Activated CD4-positive, alpha-beta memory T cell treated with anti-CD3 and anti-CD28 coated beads, Interleukin-2, amount 10 ng/mL, durations not matched to agents 7 days and 5 days (primary cell): ENCODE measurements around the gene OTOP2. TPM values are rescaled to one million over a fixed set of nuclear protein-coding genes. Genes with fewer than 3 reads are reported as not detected.
"Not testable (repeated sequence)": the region's sequence is repeated elsewhere in the genome, so short reads cannot be mapped to it uniquely, and the experiment has no call there.

ENCODE experiments used
- CTCF ChIA-PET: fragments of 350-600 bp; sonication (Branson Sonifier 250); formaldehyde crosslinking; loops from one replicate; lab custom pipeline; 2021; ENCODE audit warnings: antibody characterized with exemption, inconsistent platforms; lab: Charles Lee
- POLR2A ChIA-PET: fragments of 350-600 bp; sonication (Branson Sonifier 250); formaldehyde crosslinking; loops from one replicate; lab custom pipeline; 2021; ENCODE audit warnings: antibody characterized with exemption; lab: Charles Lee
- DNase-seq: peaks from one replicate; pipeline ENCODE4 v3.0.0-alpha.2; 2020
- H3K27ac Mint-ChIP-seq: one replicate; pipeline ENCODE4 v1.8.0; 2021; ENCODE audit warnings: mild to moderate bottlenecking, mixed read lengths
- H3K27me3 Mint-ChIP-seq: one replicate; pipeline ENCODE4 v1.8.0; 2021; ENCODE audit warnings: mixed read lengths
- H3K36me3 Mint-ChIP-seq: one replicate; pipeline ENCODE4 v1.8.0; 2021; ENCODE audit warnings: low read depth, mixed read lengths
- H3K4me1 Mint-ChIP-seq: one replicate; pipeline ENCODE4 v1.8.0; 2021; ENCODE audit warnings: mixed read lengths
- H3K4me3 Mint-ChIP-seq: one replicate; pipeline ENCODE4 v1.8.0; 2021; ENCODE audit warnings: mild to moderate bottlenecking, mixed read lengths
- H3K9me3 Mint-ChIP-seq: one replicate; pipeline ENCODE4 v1.8.0; 2021; ENCODE audit warnings: mixed read lengths
- total RNA-seq, 2 experiments: library from RNA; stranded (reverse); gene quantifications; one replicate each; pipeline ENCODE4 v1.2.3, GENCODE V29; 2021

OTOP2 gene
- total RNA-seq, 2 experiments from 2014 or later, result not detected

GRCh38 chr17:74978240-74978639, 54.2 kb downstream of the OTOP2 start:
- peaks cover 13% of the 10 kb centered on the region for H3K4me1 Mint-ChIP-seq
- no peaks in the 10 kb centered on the region for H3K9me3 Mint-ChIP-seq
- H3K27me3 Mint-ChIP-seq, result peaks cover 30% of the 10 kb centered on the region
- CTCF ChIA-PET, result interaction anchor here (1.9 kb wide), 1 partner anchor 17 kb away, joined by 6 read pairs; no protein-coding TSS in a partner anchor
- DNase-seq, result no peak
- POLR2A ChIA-PET, result no interaction called here
- H3K4me3 Mint-ChIP-seq, result no peak overlapping the region
- no peak overlapping the region for H3K27ac Mint-ChIP-seq
- H3K36me3 Mint-ChIP-seq, result no peaks in the 10 kb centered on the region

- no peak for DNase-seq
- Mint-ChIP-seq H3K36me3 (no peaks in the 10 kb centered on the region), H3K9me3 (no peaks in the 10 kb centered on the region), H3K4me3 (no peak overlapping the region), H3K27ac (no peak overlapping the region), H3K4me1 (peaks cover 13% of the 10 kb centered on the region), H3K27me3 (peaks cover 31% of the 10 kb centered on the region)
- ChIA-PET POLR2A (no interaction called here), CTCF (interaction anchor here (0.6 to 1.1 kb wide), 3 partner anchors 32 to 235 kb away, joined by 3 read pairs; no protein-coding TSS in a partner anchor)
These were observed 55.5 kb downstream of the OTOP2 start for GRCh38 chr17:74979408-74980146.

DNA sequence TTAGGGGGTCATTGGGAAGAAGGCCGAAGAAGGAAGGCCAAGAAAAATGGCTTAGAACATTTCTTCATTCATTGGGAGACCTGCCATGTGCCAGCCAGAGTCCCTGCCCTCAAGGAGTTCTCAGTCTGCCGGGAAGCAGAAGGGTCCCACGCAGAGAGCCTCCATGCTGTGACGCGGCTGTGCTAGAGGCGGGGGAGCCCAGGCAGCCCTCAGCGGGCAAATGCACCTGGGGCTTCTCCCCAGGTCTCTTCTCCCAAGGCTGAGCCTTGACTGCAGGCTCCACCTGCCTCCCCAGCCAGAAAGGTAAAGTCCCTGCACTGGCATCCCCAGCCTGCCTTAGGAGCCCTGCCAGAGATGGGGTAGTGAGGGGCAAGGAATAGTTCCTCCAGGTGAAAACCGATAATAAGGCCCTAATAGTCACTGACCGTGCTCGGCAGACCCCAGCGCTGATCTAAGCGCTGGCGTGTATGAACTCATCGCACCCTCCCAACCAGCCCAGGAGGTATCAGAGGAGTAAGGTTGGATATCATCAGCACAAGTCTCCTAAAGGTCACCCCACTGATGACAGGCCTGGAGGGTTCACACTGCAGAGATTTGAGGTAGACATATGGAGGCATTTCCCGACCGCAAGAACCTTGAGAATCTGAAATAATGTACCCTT, 57.4 kb downstream of the OTOP2 start:
- ChIA-PET CTCF (interaction anchor here (0.8 kb wide), 1 partner anchor 20 kb away, joined by 4 read pairs; no protein-coding TSS in a partner anchor), POLR2A (interaction anchor here (1.1 kb wide), 1 partner anchor 32 kb away, joined by 4 read pairs; no protein-coding TSS in a partner anchor)
- H3K36me3 Mint-ChIP-seq, result no peaks in the 10 kb centered on the region
- peaks cover 15% of the 10 kb centered on the region for H3K4me1 Mint-ChIP-seq
- peaks cover 36% of the 10 kb centered on the region for H3K27me3 Mint-ChIP-seq
- DNase-seq, result no peak
- no peaks in the 10 kb centered on the region for H3K9me3 Mint-ChIP-seq
- peak overlapping the region; percentile 72 for H3K4me3 Mint-ChIP-seq
- peak overlapping the region; percentile 53 for H3K27ac Mint-ChIP-seq

GRCh38 chr17:74981979-74982662, 58.0 kb downstream of the OTOP2 start:
- POLR2A ChIA-PET, result interaction anchor here (1.1 kb wide), 1 partner anchor 12 kb away, joined by 3 read pairs; no protein-coding TSS in a partner anchor

GRCh38 chr17:74982663-74983313, 58.7 kb downstream of the OTOP2 start:
- CTCF ChIA-PET, result interaction anchor here (1.4 to 2.0 kb wide), 4 partner anchors 9 to 49 kb away, joined by 3 to 6 read pairs (median 4); partner anchors contain the start of gene MRPL58

More at GRCh38 chr17:74981979-74982662, 58.0 kb downstream of the OTOP2 start:
- no peaks in the 10 kb centered on the region for H3K36me3 Mint-ChIP-seq
- DNase-seq, result peak; percentile 84
- H3K27me3 Mint-ChIP-seq, result peaks cover 37% of the 10 kb centered on the region
- CTCF ChIA-PET, result interaction anchor here (1.4 to 2.0 kb wide), 3 partner anchors 8 to 30 kb away, joined by 4 to 6 read pairs (median 5); partner anchors contain the start of gene MRPL58
- H3K4me1 Mint-ChIP-seq, result peaks cover 22% of the 10 kb centered on the region
- peak overlapping the region; percentile 72 for H3K4me3 Mint-ChIP-seq
- H3K9me3 Mint-ChIP-seq, result no peaks in the 10 kb centered on the region
- H3K27ac Mint-ChIP-seq, result peak overlapping the region; percentile 53

More at GRCh38 chr17:74982663-74983313, 58.7 kb downstream of the OTOP2 start:
- Mint-ChIP-seq H3K4me3 (peak overlapping the region; percentile 27), H3K4me1 (peaks cover 24% of the 10 kb centered on the region), H3K27me3 (peaks cover 39% of the 10 kb centered on the region)
- not testable (repeated sequence) for H3K36me3 Mint-ChIP-seq, DNase-seq, H3K9me3 Mint-ChIP-seq, H3K27ac Mint-ChIP-seq
- POLR2A ChIA-PET, result interaction anchor here (0.6 to 1.4 kb wide), 4 partner anchors 9 to 29 kb away, joined by 3 to 4 read pairs (median 3); no protein-coding TSS in a partner anchor

Other genes starting within 250 kb of the OTOP2 start
- not detected for gene CD300LF, start 211.3 kb upstream of the OTOP2 start, total RNA-seq
- gene RAB37, start 187.0 kb upstream of the OTOP2 start, total RNA-seq, result 10 to 100 TPM; 56.1 to 58.5 TPM
- 100 to 1,000 TPM; 320 to 328 TPM for gene NHERF1, start 175.6 kb upstream of the OTOP2 start, total RNA-seq
- gene NAT9, start 147.9 kb upstream of the OTOP2 start, total RNA-seq, result 10 to 100 TPM; 32.1 to 32.3 TPM
- gene GRIN2C, start 64.4 kb upstream of the OTOP2 start, total RNA-seq, result under 1 TPM in 1 of 2 experiments, not detected in 1; 0.45 TPM
- 10 to 100 TPM; 22.9 to 24.0 TPM for gene FDXR, start 51.3 kb upstream of the OTOP2 start, total RNA-seq
- gene FADS6, start 30.6 kb upstream of the OTOP2 start, total RNA-seq, result not detected
- not detected for gene USH1G, start 1.0 kb upstream of the OTOP2 start, total RNA-seq
- gene OTOP3, start 11.6 kb downstream of the OTOP2 start, total RNA-seq, result not detected
- 1 to 10 TPM in 1 of 2 experiments, under 1 TPM in 1; 0.38 to 1.4 TPM for gene HID1, start 48.5 kb downstream of the OTOP2 start, total RNA-seq
- under 1 TPM; 0.50 to 0.63 TPM for gene CDR2L, start 63.4 kb downstream of the OTOP2 start, total RNA-seq
- gene MRPL58, start 88.4 kb downstream of the OTOP2 start, total RNA-seq, result 10 to 100 TPM; 45.4 to 49.6 TPM
- 100 to 1,000 TPM; 242 TPM for gene ATP5PD, start 122.7 kb downstream of the OTOP2 start, total RNA-seq
- gene KCTD2, start 123.0 kb downstream of the OTOP2 start, total RNA-seq, result 10 to 100 TPM; 24.2 to 24.9 TPM
- 10 to 100 TPM; 10.4 TPM for gene SLC16A5, start 163.7 kb downstream of the OTOP2 start, total RNA-seq
- 10 to 100 TPM; 17.1 to 17.9 TPM for gene ARMC7, start 185.7 kb downstream of the OTOP2 start, total RNA-seq
- gene NT5C, start 207.5 kb downstream of the OTOP2 start, total RNA-seq, result 10 to 100 TPM; 68.2 to 69.4 TPM
- 100 to 1,000 TPM; 305 to 329 TPM for gene JPT1, start 230.2 kb downstream of the OTOP2 start, total RNA-seq